Measurements from ENCODE around the gene DCST2. TPM values are rescaled to one million over a fixed set of nuclear protein-coding genes. Genes with fewer than 3 reads are reported as not detected.
A peak's percentile ranks its signal among the peaks of the same experiment; 100 is the strongest.

The DCST2 gene
- total RNA-seq, 4 donors from 2014 or later, result 0.33 to 4.2 (median 0.50) TPM; not detected in 1

- DNase-seq, result peak in 1 of 2 donors; percentile 46
- WGBS, 2 donors, result 55 to 57% methylated on average over 7 to 13 of the region's 16 CpGs
- Histone ChIP-seq H3K4me3 (replicated peaks in 1 of 3) (peak overlapping the region in 1 of 3 donors; percentile 14), H3K27ac (peak overlapping the region; percentile 83 to 99 (median 95)), H3K27me3 (no peaks in the 10 kb centered on the region), H3K9me3 (no peaks in the 10 kb centered on the region), H3K4me1 (peaks cover 87 to 88% of the 10 kb centered on the region in 2 donors), H3K36me3 (no peaks in the 10 kb centered on the region)
- intact Hi-C loops (cut with DNase I), result no loop called here
- TF ChIP-seq, protein P1, sequence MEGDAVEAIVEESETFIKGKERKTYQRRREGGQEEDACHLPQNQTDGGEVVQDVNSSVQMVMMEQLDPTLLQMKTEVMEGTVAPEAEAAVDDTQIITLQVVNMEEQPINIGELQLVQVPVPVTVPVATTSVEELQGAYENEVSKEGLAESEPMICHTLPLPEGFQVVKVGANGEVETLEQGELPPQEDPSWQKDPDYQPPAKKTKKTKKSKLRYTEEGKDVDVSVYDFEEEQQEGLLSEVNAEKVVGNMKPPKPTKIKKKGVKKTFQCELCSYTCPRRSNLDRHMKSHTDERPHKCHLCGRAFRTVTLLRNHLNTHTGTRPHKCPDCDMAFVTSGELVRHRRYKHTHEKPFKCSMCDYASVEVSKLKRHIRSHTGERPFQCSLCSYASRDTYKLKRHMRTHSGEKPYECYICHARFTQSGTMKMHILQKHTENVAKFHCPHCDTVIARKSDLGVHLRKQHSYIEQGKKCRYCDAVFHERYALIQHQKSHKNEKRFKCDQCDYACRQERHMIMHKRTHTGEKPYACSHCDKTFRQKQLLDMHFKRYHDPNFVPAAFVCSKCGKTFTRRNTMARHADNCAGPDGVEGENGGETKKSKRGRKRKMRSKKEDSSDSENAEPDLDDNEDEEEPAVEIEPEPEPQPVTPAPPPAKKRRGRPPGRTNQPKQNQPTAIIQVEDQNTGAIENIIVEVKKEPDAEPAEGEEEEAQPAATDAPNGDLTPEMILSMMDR (IDR thresholded peaks at IDR 0.05), result no peak
- no peak for TF ChIP-seq POLR2A (IDR thresholded peaks at IDR 0.05)
These were observed 25.3 kb downstream of the DCST2 start for GRCh38 chr1:155008015-155008941.

DNA sequence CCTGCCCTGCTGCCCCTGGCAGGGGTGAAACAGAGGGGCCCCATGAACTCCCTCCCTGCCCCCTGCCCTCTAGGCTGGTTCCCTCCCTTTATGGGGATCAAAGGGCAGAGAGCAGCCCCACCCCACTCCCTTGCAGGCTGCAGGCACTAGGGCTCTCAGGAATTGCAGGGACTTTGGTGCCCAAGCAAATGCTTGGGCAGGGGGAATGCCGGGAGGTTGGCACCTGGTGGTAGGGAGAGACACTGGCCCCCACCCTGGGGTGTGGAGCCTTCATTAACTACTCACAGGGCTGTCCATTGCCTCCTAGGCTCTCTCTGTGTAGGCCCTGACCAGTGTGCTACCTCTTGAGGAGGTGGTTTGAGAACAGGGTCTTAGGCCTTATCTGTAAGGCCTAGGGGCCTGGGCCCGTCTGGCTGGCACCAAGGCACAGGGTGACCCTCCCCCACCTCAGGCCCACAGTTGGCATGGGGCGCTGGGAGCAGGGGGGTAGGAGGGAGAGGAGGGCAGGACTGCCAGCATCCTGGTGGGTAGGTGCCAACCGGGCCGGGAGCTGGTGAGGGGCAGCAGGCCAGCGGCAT is 26.2 kb downstream of the DCST2 start:
- Histone ChIP-seq H3K27me3 (no peaks in the 10 kb centered on the region), H3K27ac (peak overlapping the region; percentile 83 to 99 (median 95)), H3K36me3 (no peaks in the 10 kb centered on the region), H3K4me3 (replicated peaks in 1 of 3) (peak overlapping the region in 1 of 3 donors; percentile 14), H3K4me1 (peaks cover 80% of the 10 kb centered on the region in 2 donors), H3K9me3 (no peaks in the 10 kb centered on the region)
- 27 to 57% methylated on average over 5 to 6 of the region's 6 CpGs for WGBS, 2 donors
- DNase-seq, result peak; percentile 88 to 91
- TF ChIP-seq POLR2A (IDR thresholded peaks at IDR 0.05), result no peak
- TF ChIP-seq, protein P1 (IDR thresholded peaks at IDR 0.05), result no peak
- intact Hi-C loops (cut with DNase I), result no loop called here

- intact Hi-C loops (cut with DNase I), result no loop called here
These were observed 26.9 kb downstream of the DCST2 start for GRCh38 chr1:155006601-155007101.

GRCh38 chr1:155005076-155006011 is 28.2 kb downstream of the DCST2 start:
- peak overlapping the region in 1 of 3 donors; percentile 86 for H3K4me3 ChIP-seq (replicated peaks in 1 of 3)
- no peaks in the 10 kb centered on the region for H3K9me3 ChIP-seq
- peak overlapping the region; percentile 91 to 99 (median 95) for H3K27ac ChIP-seq
- TF ChIP-seq POLR2A (IDR thresholded peaks at IDR 0.05), result peak in 1 of 2 donors; percentile 43
- TF ChIP-seq, protein P1 (IDR thresholded peaks at IDR 0.05), result no peak
- H3K27me3 ChIP-seq, result no peaks in the 10 kb centered on the region
- WGBS, 2 donors, result 25 to 38% methylated on average over 15 to 17 of the region's 17 CpGs
- peaks cover 60 to 61% of the 10 kb centered on the region in 2 donors for H3K4me1 ChIP-seq
- intact Hi-C loops (cut with DNase I), result no loop called here
- no peaks in the 10 kb centered on the region for H3K36me3 ChIP-seq
- peak; percentile 93 to 97 for DNase-seq

More at GRCh38 chr1:155006601-155007101, 26.9 kb downstream of the DCST2 start:
- Histone ChIP-seq H3K27me3 (no peaks in the 10 kb centered on the region), H3K4me1 (peaks cover 73% of the 10 kb centered on the region in 2 donors), H3K36me3 (no peaks in the 10 kb centered on the region), H3K4me3 (replicated peaks in 1 of 3) (no peak overlapping the region), H3K9me3 (no peaks in the 10 kb centered on the region), H3K27ac (peak overlapping the region; percentile 83 to 99 (median 95))
- TF ChIP-seq, protein P1 (IDR thresholded peaks at IDR 0.05), result no peak
- TF ChIP-seq POLR2A (IDR thresholded peaks at IDR 0.05), result no peak
- 45 to 59% methylated on average over 2 of the region's 2 CpGs for WGBS, 2 donors
- no peak for DNase-seq
